NCI-H748 (cell line): ENCODE measurements around the gene PACS1.
"Not testable (repeated sequence)": the region's sequence is repeated elsewhere in the genome, so short reads cannot be mapped to it uniquely, and the experiment has no call there.

ENCODE experiments used
- DNase-seq: peaks from one replicate; lab custom pipeline; 2025; ENCODE audit not compliant: unreplicated experiment; lab: John Stamatoyannopoulos, UW

The PACS1 gene

DNA sequence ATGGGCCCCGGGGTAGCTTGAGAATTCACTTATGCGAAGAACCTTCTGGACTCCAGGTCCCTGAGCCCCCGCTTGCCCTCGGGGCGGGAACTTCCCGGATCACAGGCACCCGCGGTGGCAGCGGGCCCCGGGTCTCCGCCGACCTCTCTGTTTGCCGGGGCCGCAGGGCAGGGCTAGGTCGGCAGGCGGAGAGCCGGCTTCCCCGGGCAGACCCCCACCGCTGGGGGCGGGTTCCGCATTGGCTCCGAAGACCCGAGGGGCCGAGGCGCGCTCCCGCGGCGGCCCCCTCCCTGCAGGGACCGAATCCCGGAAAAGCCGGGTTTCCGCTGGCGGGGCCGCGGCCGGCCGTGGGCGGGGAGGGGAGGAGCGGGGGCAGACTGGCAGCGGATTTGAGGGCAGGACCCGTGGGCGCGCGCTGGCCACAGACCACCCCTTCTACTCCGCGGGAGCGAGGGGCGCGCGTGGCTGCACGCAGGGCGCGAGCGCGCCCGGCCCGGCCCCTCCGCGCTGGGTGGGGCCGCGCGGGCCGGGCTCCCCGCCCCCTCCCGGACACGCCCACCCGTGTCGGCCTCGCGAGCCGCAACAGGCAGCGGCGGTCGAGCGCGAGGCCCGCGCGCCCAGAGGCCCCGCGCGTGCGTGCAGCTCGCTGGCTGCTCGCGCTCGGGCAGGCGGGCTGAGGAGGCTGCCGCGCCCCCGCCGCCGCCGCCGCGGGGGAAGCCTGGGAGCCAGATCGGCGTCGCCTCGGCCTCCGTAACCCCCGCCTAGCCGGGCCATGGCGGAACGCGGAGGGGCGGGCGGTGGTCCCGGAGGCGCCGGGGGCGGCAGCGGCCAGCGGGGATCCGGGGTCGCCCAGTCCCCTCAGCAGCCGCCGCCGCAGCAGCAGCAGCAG lies at the start of gene PACS1:
Gene PACS1, plus strand, starts transcription at position 558 of the 889 bp plus-strand sequence. Its CDS starts 215 bp downstream, at position 773.
- DNase-seq = peak; percentile 72

DNA sequence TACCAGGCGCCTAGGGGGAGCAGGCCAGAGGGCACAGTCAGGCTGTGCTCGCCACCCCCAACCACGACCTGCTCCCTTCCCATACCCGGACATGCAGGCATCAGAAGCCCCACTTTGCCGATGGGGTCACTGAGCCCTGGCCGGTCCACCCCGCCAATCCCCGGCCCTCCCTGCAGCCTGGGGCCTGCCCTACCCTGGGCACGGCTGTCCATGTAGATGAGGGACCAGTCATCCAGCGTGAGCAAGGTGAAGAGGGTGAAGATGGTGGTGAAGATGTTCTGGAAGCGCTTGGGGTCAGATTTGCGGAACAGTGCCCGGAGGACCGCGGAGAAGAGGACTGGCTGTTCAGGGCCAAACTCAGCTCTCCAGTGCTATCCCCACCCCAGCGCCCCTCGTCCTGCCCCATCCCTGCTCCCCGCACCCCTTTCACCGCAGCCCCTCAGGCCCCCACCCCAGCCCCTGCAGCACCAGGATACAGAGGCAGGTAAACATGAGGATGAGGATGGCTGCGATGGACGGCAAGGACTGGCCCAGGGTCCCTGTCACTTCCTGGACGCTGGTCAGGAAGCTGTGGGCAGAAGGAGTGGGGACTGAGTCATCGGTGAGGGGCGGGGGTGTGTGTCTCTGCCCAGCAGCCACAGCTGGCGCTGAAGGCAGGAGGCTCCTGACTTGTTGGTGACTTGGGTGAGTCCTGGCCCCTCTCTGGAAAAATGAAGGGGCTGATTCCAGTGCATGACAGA lies 49.3 kb upstream of the PACS1 start:
- no peak for DNase-seq

DNA sequence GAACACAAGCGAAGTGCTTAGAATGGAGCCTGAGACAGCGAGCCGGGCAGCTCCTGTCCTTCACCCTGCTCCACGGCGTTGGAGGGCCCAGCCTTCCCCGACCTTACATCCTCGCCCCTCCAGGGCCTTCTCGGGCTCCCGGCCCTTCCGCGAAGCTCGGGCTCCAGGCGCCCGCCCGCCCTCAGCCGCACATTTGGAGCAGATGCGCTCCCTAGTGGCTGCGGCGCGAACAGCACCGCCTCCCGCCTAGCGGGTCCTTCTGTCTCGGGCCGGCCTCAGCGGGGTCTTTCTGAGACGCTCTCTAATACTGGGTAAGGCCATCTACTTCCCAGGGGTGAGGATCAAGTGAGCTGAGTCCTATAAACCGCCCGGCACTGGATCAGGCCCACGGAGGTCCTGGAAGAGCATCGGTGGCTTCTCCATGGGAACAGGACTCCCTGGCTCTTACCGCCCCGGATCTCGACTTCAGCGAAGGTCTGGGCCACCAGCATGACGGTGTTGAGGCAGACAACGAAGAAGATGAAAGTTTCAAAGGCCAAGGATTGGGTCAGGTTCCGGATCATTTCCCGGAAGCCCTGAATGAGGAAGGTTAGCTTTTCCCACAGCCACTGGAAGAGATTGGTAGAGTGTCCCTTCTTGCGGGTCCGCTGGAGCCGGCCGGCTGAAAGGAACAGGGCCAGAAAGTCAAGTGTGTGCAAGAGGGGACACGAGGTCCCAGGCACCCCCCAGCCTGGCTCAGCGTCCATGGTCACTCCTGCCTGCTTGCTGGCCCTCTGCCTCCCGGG lies 47.5 kb upstream of the PACS1 start:
- peak; percentile 75 for DNase-seq

DNA sequence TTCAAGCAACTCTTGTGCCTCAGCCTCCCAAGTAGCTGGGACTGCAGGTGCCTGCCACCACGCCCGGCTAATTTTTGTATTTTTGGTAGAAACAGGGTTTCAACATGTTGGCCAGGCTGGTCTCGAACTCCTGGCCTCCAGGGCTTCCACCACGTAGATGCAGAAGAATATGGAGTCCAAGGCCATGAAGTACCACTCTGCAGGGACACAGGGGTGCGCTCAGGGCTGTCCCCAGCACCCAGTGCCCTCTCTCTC lies 47.0 kb upstream of the PACS1 start:
- DNase-seq = not testable (repeated sequence)

DNA sequence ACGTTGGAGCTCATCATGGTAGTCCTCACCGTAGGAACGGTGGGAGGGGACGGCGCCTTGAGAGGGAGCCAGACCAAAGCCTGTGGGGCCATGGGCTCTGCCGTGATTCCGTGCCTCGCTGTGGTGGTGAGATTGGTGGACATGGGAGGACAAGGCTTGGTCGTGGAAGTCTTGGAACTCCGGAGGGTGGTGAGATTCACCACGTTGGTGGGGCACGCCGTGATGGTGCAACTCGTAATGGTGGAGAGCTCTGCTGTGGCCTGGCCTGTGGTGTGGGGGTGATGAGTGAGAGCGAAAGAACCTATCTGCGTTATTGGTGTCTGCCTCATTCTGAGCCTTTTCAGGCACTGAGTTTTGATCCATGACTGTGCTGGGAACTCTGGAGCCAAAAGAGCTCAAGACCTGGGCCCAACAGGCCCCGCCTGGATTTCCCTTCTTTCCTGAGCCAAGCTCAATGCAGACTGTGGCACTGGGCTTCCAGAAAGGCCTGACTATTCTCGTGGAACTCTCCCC lies 44.0 kb upstream of the PACS1 start, which contains the start of gene CATSPER1:
Gene CATSPER1, minus strand, starts transcription at position 463 of the 513 bp plus-strand sequence. Its CDS starts 100 bp downstream, at position 363.
- DNase-seq = no peak

DNA sequence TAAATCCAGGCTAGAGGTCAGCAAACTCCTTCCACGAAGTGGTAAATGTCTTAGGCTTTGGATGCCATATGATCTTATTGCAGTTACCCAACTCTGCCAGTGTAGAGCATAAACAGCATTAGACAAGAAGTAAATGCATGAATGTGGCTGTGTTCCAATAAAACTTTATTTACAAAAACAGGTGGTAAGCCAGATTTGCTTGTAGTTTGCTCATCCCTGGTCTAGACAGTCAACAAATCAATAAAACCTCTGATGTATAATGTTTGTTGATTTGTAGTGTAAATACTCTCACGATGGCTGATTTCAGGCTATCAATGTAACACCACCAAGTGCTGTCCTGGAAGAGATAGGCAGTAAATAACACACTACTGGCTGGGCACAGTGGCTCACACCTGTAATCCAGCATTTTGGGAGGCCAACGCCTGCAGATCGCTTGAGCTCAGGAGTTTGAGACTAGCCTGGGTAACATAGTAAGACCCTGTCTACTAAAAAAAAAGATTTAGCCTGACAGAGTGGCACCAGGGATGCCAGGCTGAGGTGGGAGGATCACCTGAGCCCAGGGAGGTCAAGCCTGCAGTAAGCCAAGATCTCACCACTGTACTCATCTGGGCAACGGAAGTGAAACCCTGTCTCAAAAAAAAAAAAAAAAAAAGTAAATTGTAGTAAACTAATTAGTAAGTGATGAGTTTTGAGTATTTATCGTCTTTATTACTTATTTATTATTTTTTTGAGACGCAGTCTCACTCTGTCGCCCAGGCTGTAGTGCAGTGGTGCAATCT lies 36.9 kb upstream of the PACS1 start:
- DNase-seq = no peak

DNA sequence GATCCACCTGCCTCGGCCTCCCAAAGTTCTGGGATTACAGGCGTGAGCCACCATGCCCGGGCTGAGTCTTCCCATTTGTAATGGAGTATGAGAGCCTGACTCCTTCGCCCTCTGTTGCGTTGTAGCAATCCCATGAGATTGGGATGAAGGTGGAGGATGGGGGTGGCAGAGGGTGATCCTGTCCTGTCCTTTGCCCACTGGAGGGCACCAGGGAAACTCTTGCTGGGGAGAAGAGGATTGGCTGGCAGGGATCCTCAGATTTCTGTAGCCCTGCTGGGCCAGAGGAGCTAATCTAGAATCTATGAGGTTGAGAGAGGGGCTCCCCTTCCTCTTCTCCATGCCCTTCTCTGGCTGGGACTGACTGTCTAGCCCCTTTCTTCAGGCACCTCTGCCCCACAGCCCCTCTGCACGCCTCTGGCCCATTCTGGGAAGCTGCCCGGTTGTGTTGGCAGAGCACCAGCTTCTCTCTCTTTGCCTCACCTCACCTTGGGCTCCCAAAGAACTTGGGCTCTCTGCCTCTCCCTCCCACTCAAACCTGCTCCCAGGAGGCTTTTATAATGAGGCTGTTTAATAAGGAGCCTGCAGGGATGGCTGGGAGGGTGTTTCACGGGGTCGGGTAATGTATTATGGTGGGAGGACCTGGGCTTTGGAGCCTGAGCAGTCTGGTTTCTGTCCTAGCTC lies 34.3 kb upstream of the PACS1 start:
- DNase-seq = no peak

DNA sequence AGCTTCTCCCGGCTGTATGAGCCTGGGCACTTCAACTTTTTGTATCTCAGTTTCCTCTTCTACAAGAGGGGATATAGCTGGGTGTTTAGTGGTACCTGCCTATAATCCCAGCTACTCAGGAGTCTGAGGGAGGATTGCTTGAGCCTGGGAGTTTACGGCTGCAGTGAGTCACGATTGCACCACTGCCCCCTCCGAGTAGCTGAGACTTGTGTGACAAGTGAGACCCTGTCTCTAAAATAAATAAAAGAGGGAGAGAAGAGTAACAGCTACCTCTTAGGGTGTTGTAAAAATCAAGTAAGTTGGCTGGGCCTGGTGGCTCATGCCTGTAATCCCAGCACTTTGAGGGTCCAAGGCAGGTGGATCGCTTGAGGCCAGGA lies 33.8 kb upstream of the PACS1 start:
- DNase-seq = no peak

DNA sequence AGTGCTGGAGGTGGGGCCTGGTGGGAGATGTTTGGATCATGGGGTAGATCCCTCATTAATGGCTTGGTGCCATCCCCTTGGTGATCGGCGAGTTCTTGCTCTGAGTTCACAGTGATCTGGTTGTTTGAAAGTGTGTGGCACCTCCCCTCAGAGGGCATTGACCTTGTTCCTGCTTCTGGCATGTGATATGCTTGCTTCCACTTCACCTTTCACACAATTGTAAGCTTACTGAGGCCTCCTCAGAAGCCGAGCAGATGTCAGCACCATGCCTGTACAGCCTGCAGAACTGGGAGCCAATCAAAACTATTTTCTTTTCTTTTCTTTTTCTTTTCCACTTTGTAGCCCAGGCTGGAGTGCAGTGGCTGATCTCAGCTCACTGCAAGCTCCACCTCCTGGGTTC lies 32.7 kb upstream of the PACS1 start:
- DNase-seq = no peak

DNA sequence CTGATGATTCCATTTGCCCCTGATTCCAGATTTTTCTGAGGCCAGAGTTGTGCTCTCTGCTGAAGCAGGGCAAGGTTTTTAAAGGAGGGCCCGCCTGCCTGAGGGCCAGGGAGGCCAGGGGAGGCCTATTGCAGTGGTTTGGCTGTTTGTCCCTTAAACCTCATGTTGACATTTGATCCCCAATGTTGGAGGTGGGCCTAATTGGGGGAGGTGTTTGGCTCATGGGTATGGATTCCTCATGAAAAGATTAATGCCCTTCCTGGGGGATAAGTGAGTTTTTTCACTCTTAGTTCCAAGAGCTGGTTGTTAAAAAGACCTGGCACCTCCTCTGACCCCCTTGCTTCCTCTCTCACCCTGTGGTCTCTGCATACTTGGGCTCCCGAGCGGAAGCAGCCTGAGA lies 30.3 kb upstream of the PACS1 start:
- no peak for DNase-seq

DNA sequence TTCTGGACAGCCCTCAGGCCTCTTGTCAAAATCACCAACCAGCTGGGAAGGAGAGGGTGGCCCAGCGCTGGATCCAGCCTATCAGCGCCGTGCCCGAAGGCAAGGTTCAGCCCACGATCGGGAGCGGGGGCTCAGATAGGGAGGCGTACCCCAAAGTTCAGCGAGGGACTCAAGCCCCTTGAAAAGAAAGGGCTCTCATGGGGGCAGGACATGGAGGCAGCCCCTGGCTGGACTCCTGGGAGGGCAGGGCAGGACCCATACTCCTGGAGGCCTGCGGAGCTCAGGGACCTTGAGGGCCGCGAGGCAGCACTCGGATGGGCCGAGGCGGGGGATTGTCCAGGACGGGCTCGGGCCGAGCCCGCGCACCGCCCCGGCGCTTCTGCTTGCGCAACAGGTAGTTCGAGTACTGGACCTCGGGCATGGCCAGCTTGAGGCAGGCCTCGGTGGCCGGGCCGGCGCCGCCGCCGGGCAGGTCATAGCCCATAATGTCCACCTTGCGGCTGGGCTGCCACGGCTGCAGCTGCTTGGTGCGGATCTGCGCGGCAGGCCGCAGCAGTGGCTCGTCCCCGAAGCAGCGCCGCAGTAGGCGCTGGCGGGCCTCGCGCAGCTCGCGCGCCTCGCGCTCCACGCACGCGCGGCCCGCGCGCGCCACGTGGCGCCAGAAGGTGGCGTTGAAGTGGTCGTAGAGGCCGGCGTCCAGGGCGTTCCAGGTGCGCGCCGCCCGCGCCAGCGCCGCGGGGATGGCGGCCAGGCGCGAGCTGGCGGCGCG lies 27.7 kb upstream of the PACS1 start:
- DNase-seq = no peak

DNA sequence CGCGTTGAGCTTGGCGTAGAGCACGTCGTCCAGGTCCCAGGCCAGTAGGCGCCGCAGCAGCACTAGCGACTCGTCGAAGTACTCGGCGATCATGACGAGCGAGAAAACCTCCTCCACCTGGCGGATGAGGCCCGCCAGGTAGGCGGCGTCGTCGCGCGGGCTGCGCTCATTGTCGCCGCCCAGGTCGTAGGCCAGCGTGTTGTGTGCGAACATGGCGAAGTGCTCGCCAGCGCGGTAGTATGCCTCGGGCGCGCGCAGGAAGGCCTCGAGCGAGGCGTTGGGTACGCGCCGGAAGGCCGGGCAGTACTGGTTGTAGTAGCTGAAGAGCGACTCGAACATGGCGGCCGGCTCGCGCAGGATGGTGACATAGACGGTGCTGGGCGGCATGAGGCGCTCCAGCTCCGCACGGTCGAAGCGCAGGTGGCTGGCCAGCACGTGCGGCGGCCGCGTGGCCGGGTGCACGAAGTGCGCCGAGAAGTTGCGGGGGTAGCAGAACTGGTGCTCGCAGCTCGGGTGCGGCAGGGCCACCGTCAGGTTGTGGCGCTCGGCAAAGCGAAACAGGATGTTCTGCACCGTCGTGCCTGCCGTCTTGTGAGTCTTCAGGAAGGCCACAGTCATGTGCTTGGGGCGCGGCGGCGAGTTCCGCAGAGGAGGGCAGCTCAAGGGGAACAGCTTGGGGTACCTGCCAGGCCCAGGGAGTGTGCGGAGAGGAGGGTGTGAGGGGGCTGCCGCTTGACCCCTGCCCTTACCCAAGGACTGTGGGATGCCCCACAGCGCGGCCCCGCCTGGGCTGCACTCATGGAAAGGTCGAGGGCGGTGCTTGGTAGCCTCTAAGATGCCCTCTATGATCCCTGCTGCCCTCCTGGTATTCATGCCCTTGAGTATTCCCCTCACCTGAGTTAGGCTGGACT lies 26.8 kb upstream of the PACS1 start:
- DNase-seq = no peak

DNA sequence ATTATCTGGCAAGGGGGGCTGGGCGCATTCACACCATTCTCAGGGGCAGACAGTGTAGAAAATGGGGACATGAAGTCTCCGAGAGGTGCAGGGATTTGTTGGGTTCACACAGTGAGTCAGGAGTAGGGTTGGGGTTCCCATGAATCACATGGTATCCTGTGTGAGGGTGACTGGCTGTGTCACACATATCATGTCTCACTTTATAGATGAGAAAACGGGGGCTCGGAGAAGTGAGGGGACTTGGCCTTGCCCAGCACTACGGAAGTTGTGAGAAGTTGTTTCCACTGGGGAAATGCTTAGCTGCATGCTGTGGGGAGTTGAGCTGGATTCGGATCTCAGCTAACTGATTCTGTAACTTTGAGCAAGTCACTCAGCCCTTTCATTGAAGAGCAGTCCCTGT lies 25.3 kb upstream of the PACS1 start:
- no peak for DNase-seq

DNA sequence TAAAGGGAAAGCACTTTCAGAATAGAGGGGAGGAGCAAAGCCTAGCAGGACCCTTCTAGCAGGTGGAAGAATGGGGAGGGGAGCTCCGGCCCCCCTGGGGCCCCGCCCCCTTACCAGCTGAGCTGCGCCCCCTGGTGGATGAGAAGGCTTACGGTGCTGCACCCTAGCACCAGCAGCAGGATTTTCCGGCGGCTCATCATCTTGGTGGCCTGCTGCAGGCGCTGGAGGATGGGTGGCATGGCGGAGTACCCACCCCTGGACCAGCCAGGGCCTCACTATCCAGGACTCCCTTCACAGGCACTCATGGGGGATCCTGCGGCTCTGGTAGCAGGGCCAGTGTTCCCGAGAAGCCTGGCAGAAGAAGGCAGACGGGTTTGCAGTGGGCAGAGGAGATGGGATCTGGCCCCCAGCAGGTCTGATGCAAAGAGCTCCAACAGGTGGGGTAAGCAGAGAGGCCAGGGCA lies 24.9 kb upstream of the PACS1 start:
- peak; percentile 85 for DNase-seq

DNA sequence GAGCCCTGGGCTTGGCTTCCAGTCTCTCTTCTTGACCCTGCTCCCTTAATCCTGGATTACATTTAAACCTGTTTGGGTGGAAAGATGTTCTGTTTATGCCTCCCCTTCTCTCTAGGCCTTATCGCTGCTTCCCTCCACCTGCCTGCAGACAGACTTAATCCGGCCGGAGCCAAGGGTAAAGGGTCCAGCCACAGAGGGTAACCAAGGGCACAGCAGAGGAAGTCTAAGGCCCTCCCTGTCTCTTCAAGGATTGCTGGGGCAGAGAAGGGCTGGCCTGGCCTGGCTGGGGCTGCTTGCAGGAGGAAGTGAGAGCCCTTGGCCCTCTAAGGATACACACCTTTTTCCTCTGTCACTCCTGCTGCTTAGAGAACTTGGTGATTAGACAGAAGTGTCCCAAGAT lies 23.2 kb upstream of the PACS1 start:
- DNase-seq = no peak

DNA sequence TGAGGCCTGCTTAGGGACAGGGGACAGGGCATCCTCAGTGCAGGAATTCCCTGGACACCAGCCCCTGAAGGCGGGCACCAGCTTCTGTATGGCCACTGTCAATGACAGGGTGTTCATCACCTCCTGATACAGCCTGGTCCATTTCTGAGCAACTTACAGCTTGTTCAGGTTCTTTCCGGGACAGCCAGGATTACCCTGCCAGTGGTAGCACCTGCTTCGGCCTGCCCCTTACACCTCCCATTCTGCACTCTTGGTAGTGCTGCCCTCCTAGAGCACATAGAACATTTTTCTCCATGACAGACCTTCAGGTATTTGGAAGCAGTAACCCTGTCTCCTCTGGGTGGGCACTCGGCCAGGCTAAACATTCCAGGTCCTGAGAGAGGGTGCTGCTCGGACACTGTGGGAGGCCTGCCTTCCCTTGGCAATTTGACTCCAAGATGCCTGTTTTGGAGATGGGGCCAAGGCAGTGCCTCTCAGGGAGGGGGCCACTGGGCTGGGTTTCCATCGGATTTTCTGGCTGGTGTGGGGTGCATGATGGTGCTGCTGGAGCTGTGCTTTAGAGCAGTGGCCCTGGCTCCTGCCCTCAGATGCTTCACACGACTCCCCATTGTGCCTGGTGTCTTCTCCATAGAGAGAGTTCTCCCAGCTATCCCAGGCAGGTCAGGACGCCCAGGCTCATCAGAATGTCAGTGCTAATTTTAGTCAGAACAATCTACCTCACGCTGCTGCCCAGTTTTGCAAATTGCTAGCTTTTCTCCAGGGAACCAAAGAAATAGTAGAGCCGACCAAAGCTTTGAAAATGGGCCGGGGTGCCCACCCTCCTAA lies 22.3 kb upstream of the PACS1 start:
- DNase-seq = no peak

DNA sequence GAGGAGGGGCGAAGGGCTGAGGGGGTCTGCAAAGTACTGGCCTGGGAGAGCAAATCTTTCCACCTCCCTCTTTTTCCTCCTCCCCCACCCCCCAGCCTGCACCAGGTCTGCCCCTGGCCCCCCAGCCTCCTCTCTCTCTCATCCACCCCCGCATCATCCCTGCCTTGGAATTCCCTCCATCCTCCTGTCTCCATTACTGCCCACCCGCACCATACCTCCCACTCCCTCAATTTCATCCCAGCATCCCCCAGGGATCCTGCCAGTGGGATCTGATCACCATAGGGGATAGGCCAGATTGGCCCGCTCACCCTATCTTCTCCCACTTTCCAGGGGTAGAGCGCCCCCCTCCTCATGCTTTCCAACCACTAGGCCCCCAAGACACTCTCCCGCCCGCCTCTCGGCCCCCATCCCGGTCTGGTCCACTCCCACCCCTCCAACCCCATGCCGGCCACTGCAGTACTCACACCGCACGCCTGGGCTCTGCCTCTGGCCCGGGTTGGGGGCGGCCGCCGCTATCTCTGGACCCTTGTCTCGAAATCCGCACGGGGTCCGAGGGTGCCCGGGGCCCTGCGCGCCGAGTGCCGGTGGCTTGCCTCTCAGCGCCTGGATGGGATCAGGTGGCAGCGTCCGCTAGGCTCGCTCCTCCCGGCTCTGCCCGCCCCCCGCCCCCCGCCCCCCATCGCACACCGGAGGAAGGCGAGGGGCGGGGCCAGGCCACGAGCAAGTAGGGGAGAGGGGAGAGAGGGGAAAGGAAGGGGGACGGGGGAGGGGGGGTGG lies 21.3 kb upstream of the PACS1 start, which contains the start of gene GAL3ST3:
Gene GAL3ST3, minus strand, starts transcription at position 615 of the 777 bp plus-strand sequence. CDS start 3,746 bp downstream, outside the sequence.
- DNase-seq = peak; percentile 56
